Measurements from ENCODE around the gene MROH8.

DNA sequence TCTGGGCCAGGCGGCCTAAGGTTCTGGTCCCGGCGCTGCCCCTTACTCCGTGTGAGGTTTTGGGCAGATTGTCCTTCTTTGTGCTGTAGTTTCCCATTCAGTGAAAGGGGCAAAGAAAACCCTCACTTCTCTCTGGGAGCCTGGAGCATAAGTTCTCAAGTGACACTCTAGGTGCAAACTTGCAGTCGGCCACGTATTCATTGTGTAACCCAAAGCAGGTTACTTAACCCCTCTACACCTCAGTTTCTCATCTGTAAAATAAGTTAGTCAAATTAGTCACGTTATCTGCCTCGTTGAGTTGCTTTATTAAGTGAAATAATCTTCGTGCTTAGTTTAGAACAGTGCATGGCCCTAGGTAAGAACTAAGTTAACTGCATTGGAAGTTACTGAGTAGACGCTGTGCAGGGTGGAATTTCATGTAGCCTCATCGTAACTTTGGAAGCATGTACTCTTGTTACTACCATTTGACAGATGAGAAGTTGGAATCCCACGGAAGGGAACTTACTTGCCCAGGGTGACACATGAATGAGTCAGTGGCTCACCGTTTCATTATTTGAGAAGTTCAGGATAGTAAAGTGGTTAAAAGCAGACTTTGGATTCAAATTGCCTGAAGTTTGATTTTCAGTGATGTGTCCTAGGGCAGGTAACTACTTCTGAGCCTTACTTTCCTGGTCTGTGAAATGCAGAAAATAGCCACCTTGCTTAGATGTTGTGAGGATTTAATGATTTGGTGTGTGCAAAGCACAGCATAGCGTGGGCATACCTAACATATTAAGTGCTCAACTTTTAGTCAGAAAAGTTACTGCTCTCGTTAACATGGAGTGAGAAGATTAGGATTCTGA, 556 bp upstream of the MROH8 start:
- TF ChIP-seq, protein P1, sequence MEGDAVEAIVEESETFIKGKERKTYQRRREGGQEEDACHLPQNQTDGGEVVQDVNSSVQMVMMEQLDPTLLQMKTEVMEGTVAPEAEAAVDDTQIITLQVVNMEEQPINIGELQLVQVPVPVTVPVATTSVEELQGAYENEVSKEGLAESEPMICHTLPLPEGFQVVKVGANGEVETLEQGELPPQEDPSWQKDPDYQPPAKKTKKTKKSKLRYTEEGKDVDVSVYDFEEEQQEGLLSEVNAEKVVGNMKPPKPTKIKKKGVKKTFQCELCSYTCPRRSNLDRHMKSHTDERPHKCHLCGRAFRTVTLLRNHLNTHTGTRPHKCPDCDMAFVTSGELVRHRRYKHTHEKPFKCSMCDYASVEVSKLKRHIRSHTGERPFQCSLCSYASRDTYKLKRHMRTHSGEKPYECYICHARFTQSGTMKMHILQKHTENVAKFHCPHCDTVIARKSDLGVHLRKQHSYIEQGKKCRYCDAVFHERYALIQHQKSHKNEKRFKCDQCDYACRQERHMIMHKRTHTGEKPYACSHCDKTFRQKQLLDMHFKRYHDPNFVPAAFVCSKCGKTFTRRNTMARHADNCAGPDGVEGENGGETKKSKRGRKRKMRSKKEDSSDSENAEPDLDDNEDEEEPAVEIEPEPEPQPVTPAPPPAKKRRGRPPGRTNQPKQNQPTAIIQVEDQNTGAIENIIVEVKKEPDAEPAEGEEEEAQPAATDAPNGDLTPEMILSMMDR (IDR thresholded peaks at IDR 0.05; ENCODE audit: poor library complexity, severe bottlenecking), result no peak
- TF ChIP-seq EZH2 (IDR thresholded peaks at IDR 0.05; ENCODE audit: borderline replicate concordance, insufficient read depth, low read length, poor library complexity, severe bottlenecking) (no peak), POLR2AphosphoS5 (IDR thresholded peaks at IDR 0.05) (no peak)
